Diencephalon (tissue), 1 donor: ENCODE measurements around the gene CRIP2. TPM values are rescaled to one million over a fixed set of nuclear protein-coding genes. Genes with fewer than 3 reads are reported as not detected.

Experiments
- total RNA-seq: library from RNA; depleted of rRNA; stranded (reverse); fragments of >200 nt; gene quantifications from one replicate; pipeline ENCODE4 v1.2.3, GENCODE V29; 2014

The CRIP2 gene, protein sequence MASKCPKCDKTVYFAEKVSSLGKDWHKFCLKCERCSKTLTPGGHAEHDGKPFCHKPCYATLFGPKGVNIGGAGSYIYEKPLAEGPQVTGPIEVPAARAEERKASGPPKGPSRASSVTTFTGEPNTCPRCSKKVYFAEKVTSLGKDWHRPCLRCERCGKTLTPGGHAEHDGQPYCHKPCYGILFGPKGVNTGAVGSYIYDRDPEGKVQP
- 106 TPM for total RNA-seq

GRCh38 chr14:105474483-105475268, at the start of gene CRIP2:
Gene CRIP2 (plus strand): TSS chr14:105474821. CDS start chr14:105474863, 42 bp downstream.

DNA sequence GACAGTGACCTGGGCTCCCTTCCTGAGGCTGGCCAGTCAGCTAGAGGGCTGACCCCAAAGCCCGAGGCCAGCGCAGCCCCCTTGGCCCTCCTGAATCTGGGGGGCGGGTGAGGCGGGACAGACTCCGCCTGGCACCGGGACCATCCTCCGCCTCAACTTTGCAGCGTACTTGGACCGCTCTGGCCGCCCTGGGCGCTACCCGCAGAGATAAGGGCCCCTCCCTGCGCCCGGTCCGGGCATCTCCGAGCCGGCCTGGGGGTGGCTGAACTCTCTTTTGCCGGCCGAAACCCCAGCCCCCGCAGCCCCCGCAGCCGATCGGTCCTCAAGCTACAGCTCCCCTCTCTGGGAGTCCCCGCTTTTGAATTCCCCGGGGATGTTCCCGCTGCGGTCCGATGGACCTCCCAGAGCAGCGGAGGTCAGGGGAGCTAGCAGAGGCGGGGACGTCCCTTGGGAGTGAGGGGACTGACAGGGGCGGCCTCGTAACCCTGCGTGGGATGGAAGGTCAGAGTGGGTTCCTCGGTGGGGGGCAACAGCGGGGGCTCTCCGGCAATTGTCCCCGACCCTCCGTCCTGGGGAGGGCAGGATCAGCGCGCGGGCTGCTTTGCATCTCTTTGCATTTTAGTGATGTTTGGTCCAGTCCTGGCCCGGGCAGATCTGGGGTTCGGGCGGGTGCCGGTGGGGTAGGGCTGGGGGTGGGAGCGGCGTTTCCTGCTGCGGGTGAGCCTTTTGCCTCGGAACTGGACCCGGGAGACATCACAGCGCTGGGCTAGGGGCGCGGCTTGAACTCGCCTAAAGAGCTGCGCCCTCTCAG, 11.7 kb downstream of the CRIP2 start, which contains the start of gene CRIP1:
Gene CRIP1, plus strand, starts transcription at position 724 of the 811 bp plus-strand sequence. CDS start 374 bp downstream, outside the sequence.

DNA sequence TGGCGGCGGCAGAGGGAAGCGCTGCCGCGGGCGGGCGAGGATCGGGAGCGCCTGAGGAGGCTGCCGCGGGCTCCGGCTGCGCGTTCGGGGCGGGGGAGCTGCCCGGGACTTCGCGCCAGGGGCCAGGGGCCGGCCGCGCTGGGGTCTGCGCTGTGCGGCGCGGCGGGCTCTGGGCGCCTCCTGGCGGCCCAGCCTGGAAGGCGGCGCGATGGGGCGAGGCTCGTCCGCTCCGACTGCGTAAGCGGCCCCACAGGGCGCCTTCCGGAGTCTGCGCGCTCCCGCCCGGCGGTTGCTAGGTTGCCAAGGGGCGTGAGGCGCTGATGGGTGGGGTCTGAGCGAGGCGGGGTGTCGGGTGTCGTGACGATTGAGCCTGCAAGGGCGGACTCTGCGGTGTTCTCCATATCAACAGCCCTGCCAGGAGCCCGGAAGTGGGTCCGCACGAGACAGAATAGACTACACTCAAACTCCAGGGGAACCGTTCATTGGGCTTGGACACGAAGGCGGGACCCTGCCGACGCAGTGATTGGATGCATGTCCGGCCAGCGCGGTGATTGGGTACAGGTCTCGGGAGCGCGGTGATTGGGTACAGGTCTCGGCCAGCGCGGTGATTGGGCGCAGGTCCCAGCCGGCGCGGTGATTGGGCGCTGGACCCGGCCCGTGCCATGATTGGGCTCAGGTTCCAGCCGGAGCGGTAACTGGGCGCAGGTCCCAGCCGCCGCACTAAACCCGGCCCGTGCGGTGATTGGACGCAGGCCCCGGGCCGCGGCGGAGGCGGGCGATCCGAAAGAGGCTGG, 16.1 kb downstream of the CRIP2 start, which contains the start of gene TEDC1:
Gene TEDC1, plus strand, starts transcription at position 675 of the 794 bp plus-strand sequence. CDS start 130 bp downstream, outside the sequence.

GRCh38 chr14:105525861-105526775, 51.5 kb downstream of the CRIP2 start, which contains the start of gene TMEM121:
Gene TMEM121 (plus strand): TSS chr14:105526583. CDS start chr14:105528835, 2,252 bp downstream.

Other genes with a start within 250 kb of the CRIP2 start
- gene BTBD6, start 226.3 kb upstream of the CRIP2 start, total RNA-seq = 43.1 TPM
- 74.0 TPM for gene BRF1, start 173.8 kb upstream of the CRIP2 start, total RNA-seq
- 98.5 TPM for gene PACS2, start 160.1 kb upstream of the CRIP2 start, total RNA-seq
- gene TEX22, start 76.3 kb upstream of the CRIP2 start, total RNA-seq = 0.46 TPM
- 49.4 TPM for gene MTA1, start 55.0 kb upstream of the CRIP2 start, total RNA-seq
- 2.3 TPM for gene CRIP1, start 12.1 kb downstream of the CRIP2 start, total RNA-seq
- 7.8 TPM for gene TEDC1, start 16.4 kb downstream of the CRIP2 start, total RNA-seq
- gene TMEM121, start 51.8 kb downstream of the CRIP2 start, total RNA-seq = 25.4 TPM